IPS-18c (cell line): ENCODE results near the gene COL19A1.

ENCODE experiments used
- H3K4me3 ChIP-seq: 2 replicates; pipeline ENCODE4 v1.7.0; 2013; ENCODE audit warnings: low read depth, mild to moderate bottlenecking, low read length, moderate library complexity; ENCODE audit not compliant: insufficient read depth
- H3K9me3 ChIP-seq: one replicate; pipeline ENCODE4 v1.6.1; 2013; ENCODE audit warnings: mild to moderate bottlenecking, low read length, moderate library complexity; ENCODE audit not compliant: control insufficient read depth, insufficient read depth

The COL19A1 gene

DNA sequence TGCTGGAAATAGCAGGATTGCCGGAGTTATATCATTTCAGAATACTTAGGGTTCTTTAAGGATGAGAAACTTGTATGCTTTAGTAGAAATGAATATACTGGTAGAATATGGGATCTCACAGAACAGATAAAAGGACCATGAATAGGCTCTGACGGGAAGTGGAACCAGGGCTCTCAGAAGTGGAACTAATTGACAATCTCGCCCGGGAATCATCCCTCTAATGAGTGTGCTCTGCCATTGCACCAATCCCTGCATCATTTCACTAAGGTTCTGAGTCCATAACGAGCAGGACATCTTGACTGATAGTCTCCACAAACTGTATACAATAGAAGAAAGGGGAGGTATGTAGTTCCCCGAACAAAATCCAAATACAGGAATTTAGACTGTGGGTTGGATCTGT, 286.4 kb downstream of the COL19A1 start:
- no peak overlapping the region for H3K4me3 ChIP-seq

DNA sequence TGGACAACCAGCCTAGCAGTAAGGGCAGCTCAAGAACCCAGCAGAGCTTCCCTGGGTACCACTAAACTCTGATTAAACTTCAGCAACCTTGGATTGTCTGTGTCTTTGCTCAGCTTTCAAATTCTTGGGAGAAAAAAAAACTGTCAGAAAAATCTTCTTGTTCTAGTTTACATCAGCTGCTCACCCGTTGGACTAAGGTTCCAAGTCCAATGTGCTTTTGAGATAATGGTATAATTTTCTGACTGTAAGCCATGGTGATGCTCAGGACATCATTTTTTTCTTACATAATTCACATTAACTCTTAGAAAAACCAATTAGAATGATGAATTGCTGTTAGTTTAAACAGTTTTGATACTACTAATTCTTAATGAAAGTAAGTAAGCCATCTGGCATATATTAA, 290.7 kb downstream of the COL19A1 start:
- no peak overlapping the region for H3K4me3 ChIP-seq

More for the DNA sequence above, 286.4 kb downstream of the COL19A1 start:
- no peaks in the 10 kb centered on the region for H3K9me3 ChIP-seq

DNA sequence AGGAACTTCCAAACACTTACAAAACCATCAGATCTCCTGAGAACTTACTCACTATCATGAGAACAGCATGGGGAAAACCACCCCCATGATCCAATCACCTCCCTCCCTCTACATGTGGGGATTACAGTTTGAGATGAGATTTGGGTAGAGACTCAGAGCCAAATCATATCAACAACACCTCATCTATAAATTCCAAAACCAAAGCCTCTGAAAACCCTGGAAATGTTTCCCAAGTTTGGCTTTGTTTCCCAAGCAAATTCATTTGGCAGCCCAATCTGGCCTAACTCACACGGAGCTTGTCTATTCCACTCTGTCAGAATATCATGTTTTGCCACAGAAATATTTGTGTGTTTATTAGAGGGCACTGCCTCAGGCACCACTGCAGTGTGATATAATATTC, 293.9 kb downstream of the COL19A1 start:
- no peaks in the 10 kb centered on the region for H3K9me3 ChIP-seq
- H3K4me3 ChIP-seq: no peak overlapping the region

More for the DNA sequence above, 290.7 kb downstream of the COL19A1 start:
- no peaks in the 10 kb centered on the region for H3K9me3 ChIP-seq

DNA sequence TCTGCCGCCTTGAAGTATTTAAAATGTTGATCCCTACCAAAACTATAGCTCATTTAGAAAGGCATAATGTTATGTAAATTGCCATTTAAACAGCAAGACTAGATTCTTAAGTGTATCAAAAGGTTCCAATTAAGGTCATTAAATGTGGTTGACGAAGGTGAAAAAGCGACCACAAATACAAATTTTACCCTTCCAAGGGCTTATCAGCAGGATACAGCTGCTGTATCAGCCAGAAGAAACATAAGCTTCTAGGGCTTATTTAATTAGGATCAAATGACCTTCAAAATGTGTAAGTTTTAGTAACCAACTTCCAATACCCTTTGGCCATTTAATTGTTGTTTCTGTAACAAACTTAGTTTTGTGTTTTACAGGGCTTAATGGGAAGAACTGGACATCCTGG, 296.6 kb downstream of the COL19A1 start:
- Histone ChIP-seq H3K4me3 (no peak overlapping the region), H3K9me3 (no peaks in the 10 kb centered on the region)

DNA sequence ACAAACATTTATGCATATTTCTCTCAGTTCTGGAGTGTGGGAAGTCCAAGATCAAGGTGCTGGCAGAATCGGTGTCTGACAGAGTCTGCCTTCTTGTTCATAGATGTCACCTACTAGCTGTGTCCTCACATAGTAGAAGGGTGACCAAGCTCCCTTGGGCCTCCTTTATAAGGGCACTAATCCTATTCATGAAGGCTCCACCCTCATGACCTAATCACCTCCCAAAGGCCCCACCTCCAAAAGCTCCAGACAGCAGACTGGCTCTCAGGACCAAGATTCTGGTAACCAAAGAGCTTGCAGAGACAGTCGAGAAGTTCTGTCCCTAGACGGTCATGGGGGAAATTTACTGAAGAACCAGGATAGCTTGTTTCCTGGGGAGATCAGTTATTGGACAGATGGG, 297.4 kb downstream of the COL19A1 start:
- Histone ChIP-seq H3K4me3 (no peak overlapping the region), H3K9me3 (no peaks in the 10 kb centered on the region)

DNA sequence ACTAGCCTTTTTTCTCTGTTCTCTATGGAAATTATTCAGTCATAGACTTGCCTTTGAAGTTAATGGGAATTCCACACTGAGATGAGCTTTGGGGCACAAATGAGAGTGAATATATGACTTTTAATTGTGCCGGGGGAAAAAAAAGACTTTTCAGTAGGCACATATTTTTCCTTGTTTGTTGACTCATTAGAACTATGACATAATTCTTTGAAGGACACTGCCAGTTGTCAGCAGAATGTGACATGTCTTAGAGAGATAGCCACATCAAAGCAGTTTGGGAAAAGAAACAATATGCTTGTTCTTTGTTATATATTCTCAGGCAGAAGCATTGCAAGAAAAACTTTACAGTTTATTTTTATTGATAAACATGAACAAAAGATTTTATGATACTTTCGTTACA, 298.2 kb downstream of the COL19A1 start:
- H3K9me3 ChIP-seq: no peaks in the 10 kb centered on the region
- H3K4me3 ChIP-seq: no peak overlapping the region

DNA sequence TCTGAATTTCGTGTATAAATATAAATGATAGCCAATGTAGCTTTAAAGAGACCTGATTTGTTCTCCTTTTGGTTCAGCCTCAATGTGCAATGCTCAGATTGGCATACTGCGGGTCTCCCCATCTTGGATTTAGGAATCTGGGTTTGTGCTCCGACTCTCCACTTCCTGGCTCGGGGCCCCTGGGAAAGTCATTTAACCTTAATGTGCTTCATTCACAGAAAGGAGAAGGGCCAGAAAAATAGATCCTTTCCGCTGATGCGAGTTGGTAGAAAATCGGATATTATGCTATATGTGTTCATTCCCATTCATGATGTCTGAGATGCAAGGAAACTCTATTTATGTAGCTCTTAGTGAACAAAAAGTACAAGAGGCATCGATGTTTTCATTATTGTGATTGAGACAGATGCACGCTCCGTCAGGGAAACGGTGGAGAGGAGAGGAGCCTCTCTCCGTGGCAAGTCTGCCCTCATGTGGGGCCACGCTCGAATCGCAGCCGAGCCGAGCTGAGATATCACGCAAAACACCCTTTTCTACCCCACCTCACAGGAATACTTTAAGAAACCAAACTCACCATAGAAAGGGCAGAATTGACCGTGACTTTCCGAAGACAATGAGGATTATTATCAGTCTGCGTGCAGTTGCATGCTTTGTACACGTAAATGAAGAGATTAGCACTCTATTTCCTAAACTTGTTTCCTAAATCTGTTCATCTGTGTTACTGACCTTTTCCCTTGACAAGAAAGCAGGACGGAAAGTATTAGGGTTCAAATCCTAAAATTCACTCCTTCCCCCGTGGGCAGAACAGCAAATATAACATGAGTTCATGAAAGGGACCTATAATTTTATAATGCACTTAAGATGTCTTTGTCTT, 300.0 kb downstream of the COL19A1 start:
- no peak overlapping the region for H3K4me3 ChIP-seq
- no peaks in the 10 kb centered on the region for H3K9me3 ChIP-seq

DNA sequence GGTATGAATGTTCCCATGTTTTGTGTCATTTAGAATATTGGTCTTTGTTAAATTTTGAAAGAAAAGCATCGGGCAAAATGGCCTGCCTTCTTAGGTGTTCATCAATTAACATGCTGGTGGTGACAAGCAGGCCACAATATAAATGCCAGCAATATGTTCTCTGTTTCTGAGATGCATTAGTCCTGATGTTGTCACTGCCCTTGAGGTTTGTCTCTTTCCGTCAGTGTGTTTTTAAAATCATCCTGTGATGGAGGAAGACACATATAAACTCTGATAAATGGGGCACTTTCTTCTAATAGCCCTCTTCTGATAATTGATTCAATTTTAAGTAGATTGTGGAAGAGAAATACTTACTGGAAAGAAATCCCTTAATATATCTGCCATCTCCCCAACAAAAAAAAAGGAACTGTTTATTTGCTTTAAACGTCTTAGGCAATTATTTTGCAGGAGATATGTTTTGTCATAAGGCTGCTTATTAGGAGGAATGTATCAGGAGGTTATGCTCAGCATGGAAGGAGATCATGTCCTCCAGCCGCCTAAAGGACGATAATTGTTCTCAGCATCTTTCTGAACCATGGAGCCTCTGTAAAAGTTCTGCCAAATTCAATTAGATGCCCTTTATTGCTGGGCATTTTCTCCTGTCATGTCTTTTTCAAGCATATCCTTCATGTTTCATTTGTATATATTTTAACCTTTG, 302.5 kb downstream of the COL19A1 start:
- Histone ChIP-seq H3K4me3 (no peak overlapping the region), H3K9me3 (no peaks in the 10 kb centered on the region)

DNA sequence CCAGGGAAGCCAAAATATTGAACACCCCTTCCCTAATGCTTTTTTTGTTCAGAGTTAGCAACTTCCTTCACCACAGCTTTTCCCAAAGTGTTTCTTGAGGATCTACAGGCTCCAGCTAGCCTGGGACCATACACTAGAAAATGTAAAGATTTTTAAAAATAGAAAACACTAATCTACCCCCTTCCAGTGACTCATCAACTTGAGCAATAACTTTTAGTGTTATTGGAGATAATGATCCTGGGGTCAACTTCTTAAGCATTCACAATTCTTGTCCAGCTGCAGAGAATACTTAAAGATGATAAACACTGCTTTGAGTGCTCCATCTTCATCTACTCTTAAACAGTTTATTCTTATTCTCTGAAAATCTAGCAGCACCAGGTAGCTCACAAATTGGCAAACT, 304.9 kb downstream of the COL19A1 start:
- H3K4me3 ChIP-seq: no peak overlapping the region
- no peaks in the 10 kb centered on the region for H3K9me3 ChIP-seq

DNA sequence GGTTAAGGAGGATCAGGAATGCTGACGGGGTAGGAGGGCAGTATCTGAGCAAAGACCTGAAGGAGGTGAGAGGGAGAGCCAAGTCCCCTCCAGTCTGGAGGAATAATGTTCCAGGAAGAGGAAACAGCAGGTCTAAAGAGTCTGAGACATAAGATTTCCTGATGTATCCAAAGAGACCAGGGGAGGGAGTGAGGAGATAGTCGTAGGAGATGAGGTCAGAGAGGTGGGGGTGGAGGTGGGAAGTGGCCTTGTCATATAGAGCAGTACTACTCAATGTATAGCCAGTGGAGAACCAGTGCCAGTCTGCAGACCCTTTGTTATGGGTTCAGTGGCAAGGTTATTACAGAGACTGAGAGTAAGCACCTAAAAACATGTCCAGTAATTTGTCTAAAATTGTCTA, 305.9 kb downstream of the COL19A1 start:
- Histone ChIP-seq H3K9me3 (no peaks in the 10 kb centered on the region), H3K4me3 (no peak overlapping the region)

DNA sequence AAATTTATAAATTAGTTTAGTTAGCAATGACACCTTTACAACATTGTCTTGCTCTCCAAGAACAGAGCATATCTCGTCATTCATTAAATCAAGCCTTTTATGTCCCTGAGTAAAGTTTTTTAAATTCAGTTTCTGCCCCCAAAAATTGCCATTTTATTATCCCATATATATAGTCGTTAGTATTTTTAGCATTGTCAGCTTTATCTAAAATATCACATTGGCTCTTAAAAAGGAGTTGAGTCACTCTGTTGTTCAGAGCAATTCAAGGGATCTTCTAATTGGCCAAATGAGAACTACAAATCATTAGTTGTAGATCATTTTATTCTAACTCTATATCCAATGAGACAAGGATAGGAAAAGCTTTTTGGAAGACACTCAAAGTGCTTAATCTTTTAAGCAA, 309.4 kb downstream of the COL19A1 start:
- Histone ChIP-seq H3K9me3 (no peaks in the 10 kb centered on the region), H3K4me3 (no peak overlapping the region)

DNA sequence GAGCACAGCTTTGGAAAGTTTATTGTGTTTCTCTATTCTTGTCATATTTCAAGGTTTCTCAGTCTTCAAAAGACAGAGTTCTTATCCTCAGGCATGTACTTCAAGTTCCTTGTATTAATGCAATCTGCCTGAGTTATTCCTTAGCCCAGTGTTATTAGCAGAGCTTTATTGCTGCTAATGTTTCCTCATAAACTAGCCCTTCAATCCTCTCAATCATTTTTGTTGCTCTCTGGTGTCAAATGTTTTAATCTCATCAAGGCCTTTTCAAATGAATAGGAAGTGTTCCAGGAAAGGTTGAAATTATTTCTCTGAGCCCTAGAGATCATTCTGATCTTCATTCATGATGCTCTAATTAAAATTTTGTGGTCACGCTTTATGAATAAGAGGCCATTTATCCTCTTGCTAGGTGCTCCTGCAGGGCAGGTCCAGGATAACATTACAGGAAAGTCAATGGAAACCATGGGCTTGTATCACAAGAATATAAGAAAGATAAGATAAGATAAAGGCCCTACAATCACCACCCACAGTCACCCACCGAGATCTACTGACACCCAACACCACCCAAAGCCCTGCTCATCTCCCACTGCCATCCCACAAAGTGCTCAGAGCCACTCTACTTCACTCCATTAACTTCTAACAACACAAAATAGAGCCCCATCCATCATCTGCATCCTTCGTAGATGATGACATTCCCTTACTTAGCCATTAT, 310.6 kb downstream of the COL19A1 start:
- H3K4me3 ChIP-seq: no peak overlapping the region
- H3K9me3 ChIP-seq: no peaks in the 10 kb centered on the region

DNA sequence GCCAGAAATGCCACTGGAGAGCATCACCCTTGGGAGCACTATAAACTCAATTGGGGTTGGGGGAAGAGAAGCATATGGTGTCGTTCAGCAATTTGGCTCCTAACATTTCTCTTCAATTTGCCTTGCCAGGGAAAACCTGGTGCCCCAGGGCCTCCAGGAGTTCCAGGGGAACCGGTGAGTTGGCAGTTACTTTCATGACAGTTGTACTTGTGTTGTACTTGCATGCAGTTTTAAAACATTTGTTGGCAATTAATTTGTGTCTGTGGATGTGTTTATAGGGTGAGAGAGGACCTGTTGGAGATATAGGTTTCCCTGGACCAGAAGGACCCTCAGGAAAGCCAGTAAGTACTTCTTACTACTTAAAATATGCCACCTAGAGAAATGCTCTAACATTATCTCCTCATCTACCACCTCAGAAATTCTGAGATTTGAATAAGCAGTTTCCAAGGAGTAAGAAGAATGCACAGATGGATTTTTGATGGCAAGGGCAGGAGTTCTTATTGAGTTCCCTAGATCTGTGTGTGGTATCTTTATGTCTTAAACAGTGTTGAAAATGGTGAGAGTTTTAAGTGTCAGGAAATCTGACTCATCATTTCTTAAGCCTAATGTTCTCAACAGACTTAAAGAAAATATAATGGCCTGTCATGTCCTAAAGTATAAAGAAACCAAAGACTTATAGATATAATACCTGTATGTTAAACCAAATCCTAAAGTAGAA, 314.0 kb downstream of the COL19A1 start:
- H3K9me3 ChIP-seq: no peaks in the 10 kb centered on the region
- no peak overlapping the region for H3K4me3 ChIP-seq

DNA sequence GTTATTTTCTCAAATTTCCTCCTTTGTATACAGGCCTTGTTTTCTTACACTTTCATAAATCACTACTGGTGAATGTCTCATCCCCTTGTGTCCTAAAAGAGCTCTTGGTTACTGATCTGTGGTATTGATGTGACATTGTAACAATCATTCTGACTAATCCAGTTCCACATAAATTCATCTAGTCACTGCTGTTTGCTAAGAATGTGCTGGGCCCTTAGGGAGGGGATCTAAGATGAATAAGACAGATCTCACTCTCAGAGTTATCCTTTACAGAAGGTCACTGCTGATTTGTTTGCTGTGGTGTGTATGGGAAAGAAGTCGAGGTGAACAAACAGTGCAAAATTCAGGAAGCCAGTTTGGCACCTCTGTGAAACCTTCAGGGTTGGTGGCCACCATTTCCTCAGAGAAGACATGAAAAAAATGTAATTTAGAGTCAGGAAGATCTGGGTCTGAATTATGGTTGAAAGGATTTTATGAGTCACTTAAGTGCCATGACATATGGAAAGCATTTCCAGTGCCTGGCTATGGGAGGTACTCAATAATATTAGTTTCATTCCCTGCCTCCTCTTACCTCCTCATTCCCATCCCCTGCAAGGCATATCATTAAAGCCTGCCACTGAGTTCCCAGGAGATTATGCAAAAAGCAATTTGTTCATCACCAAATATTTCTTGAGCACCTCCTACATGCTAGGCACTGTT, 314.7 kb downstream of the COL19A1 start:
- no peak overlapping the region for H3K4me3 ChIP-seq
- no peaks in the 10 kb centered on the region for H3K9me3 ChIP-seq

DNA sequence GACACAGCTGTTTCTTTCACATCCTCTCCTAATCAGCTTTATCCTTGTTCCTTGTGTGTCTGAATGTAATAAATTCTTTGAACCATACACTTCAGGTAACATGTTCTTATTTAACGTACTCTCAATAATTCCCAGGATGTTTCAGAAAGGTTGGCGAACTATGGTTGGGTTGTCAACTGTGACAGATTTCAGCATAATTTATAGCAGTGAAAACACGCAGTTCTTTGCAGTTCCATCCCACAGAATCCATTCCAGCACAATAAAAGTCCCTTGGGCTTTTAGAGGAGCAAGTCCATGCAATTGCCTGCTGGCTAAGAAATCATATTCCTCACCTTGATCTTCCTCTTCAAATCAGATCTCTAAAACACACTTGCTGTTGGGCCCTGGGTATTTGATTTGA, 317.2 kb downstream of the COL19A1 start:
- no peak overlapping the region for H3K4me3 ChIP-seq
- no peaks in the 10 kb centered on the region for H3K9me3 ChIP-seq

DNA sequence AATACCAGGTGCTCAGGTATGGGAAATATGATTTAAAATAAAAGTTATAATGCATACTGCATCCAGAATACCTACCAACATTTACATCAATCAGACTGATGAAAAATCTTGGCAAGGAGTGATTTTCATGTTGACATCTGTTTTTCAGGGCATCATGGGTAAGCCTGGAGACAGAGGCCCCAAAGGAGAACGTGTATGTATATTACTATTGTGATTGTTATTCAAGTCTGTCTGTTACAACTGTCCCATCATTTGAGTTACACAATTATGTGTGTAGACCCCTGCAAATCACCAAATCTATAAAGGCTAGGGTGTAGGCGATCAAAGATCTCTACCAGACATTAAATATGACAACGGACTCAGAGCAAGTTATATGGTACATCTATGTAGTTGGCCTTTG, 318.4 kb downstream of the COL19A1 start:
- H3K9me3 ChIP-seq: no peaks in the 10 kb centered on the region
- no peak overlapping the region for H3K4me3 ChIP-seq

DNA sequence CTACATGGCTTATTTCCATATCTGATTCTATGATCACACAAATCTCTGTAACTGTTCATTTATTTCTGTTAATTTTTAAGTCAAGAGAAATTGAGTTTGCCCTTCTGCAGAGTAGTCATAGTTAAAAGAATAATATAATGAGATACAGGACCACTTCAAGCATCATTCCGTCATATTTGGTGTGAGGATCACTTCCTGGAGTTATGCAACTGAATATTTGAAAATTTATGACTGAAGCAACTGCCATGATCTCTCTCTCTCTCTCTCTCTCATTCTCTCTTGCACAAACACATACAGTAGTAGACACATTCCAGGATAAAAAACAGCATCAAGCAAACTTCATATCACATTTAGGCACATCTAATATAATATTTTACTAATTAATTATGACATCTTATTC, 320.1 kb downstream of the COL19A1 start:
- H3K9me3 ChIP-seq: no peaks in the 10 kb centered on the region
- no peak overlapping the region for H3K4me3 ChIP-seq
